T47D (cell line): ENCODE data around the gene ATF3.
"Not testable (repeated sequence)": the region's sequence is repeated elsewhere in the genome, so short reads cannot be mapped to it uniquely, and the experiment has no call there.

ENCODE experiments used
- DNase-seq, 2 experiments: peaks; one replicate each; pipeline versions ENCODE4 v3.0.0 to v3.0.0-alpha.2; 2011 to 2012; ENCODE audit warnings: low read depth in 1 of 2, low spot score in 1 of 2
- JUND ChIP-seq: IDR thresholded peaks from 2 replicates; pipeline ENCODE4 v1.6.1; 2012; ENCODE audit warnings: low read depth
- in situ Hi-C: cut with HindIII; loops from 2 replicates; pipeline ENCODE4 v1.10.0; 2016; ENCODE audit warnings: low sequenced_read_pairs, low pct_unique_long_range_greater_than_20kb

The ATF3 gene

GRCh38 chr1:212646588-212646987, 38.0 kb downstream of the ATF3 start:
- no peak for TF ChIP-seq JUND
- DNase-seq, result no peak
- in situ Hi-C loops, result no loop called here

DNA sequence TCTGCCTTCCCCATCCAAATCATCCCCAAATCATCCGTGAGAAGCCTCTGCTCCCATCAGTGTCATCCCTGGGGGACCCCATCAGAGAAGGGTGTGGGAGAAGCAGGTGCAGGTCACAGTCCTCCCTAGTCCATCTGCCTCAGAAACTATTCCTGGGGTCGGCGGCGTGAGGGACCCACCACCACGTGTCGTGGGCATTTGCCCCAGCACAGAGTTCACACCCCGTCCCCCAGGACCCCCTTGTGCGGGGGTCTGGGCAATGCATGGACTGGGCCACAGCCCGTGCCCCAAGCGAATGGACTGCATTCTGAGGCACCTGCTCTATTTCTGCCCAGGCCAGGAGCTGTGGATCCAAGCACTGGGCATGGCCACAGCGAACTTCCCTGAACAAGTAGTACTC, 38.4 kb downstream of the ATF3 start:
- TF ChIP-seq JUND, result no peak
- in situ Hi-C loops, result no loop called here
- no peak for DNase-seq

DNA sequence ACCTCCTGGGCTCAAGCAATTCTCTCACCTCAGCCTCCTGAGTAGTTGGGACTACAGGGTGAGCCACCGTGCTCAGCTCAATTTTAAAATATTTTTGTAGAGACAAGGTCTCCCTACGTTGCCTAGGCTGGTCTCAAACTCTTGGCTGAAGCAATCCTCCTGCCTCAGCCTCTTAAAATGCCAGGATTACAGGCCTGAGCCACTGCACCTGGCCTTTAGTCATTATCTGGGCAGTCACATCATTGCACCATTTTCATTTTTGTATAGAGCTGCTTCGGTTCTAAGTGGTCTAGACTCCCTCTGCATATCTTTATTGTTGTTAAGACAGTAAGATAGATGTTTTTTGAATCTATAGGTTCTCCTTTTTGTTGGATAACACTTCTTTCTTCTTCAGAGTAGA, 39.9 kb downstream of the ATF3 start:
- in situ Hi-C loops, result no loop called here
- no peak for DNase-seq
- no peak for TF ChIP-seq JUND

DNA sequence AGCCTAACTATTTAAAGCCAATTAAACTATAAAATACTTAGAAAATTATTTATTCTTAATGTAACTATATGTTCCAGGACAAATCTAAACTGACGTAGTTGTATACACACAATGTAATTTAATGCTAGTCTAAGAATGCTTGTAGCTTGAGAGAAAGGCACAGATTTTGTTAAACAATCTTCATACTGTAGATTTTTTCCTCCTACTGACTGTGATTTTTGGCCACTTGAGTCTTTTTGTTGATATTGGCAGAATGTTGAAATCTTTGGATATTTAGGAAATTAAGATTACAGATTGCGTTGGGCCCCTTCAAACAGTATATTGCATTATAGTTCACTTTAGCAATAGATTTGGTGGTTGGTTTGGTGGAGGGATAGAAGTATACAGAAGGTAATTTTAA, 40.5 kb downstream of the ATF3 start:
- DNase-seq, result no peak
- in situ Hi-C loops, result no loop called here
- no peak for TF ChIP-seq JUND

DNA sequence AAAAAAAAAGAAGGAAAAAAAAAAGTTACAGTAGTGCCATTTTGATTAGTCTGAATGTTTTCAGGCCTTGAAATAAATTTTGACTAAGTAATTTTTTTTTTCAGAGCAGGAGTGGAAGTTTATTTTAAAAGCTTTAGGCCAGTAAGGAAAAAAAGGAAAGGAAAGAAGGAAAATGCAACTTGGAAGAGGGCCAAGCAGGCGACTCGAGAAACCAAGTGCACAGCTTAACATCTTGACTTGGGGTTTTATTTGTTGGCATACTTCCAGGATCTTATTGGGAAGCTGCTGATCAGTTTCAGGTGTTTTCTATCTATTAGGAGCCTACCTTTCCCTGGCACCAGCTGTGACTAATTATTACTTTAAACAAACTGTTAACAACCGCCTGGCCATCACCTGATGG, 41.7 kb downstream of the ATF3 start:
- in situ Hi-C loops, result no loop called here
- no peak for TF ChIP-seq JUND
- no peak for DNase-seq

DNA sequence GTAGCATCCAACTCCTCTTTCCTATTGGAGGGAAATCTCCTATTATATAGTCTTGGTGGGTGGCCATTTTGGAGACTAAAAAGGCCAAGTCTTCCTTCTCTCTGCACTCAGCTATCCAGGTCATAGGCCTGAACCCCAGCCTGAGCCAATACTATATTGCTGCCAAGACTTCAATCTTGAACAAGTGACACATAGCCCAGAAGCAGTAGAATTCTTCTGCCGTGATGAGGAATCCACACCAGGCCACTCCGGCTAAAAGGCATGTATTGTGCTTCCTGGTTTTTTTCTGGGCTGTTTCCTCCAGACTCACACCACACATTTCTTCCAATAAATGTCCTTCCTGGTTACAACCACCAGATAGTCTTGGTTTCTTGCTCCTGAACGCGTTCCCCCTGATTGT, 43.0 kb downstream of the ATF3 start:
- in situ Hi-C loops, result no loop called here
- no peak for DNase-seq
- TF ChIP-seq JUND, result no peak

- TF ChIP-seq JUND, result no peak
- in situ Hi-C loops, result no loop called here
- no peak for DNase-seq
These were observed 43.4 kb downstream of the ATF3 start for GRCh38 chr1:212651977-212652376.

DNA sequence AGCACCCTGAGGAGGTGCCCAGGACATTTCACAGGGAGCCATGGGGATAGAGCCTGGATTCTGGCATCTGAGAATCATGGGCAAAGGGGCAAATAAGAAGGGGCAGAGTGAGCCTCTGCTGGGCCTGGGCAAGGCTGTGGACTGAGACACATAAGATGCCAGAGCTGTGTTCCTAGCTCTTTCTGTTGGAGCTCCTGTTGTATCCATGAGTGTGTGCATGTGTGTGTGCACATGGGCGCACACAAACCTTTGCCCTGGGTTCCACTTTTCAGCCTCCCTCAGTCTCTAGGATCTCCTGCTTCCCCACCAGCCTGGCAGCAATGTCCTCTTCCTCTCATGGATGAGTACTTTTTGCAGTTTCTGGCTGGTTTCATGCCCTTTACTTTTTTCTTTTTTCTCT, 44.0 kb downstream of the ATF3 start:
- DNase-seq, result no peak
- in situ Hi-C loops, result no loop called here
- no peak for TF ChIP-seq JUND

GRCh38 chr1:212655668-212656440, 47.3 kb downstream of the ATF3 start:
- DNase-seq, result peak in 1 of 2 experiments; percentile 51
- in situ Hi-C loops, result no loop called here
- no peak for TF ChIP-seq JUND

GRCh38 chr1:212656730-212657129, 48.2 kb downstream of the ATF3 start:
- in situ Hi-C loops, result no loop called here
- DNase-seq, result no peak
- TF ChIP-seq JUND, result no peak

DNA sequence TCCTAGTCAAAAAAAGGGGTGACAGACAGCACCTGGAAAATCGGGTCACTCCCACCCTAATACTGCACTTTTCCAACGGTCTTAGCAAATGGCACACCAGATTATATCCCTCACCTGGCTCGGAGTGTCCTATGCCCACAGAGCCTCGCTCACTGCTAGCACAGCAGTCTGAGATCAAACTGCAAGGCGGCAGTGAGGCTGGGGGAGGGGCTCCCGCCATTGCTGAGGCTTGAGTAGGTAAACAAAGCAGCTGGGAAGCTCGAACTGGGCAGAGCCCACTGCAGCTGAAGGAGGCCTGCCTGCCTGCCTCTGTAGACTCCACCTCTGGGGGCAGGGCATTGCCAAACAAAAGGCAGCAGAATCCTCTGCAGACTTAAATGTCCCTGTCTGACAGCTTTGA, 49.7 kb downstream of the ATF3 start:
- in situ Hi-C loops, DNase-seq: not testable (repeated sequence)

DNA sequence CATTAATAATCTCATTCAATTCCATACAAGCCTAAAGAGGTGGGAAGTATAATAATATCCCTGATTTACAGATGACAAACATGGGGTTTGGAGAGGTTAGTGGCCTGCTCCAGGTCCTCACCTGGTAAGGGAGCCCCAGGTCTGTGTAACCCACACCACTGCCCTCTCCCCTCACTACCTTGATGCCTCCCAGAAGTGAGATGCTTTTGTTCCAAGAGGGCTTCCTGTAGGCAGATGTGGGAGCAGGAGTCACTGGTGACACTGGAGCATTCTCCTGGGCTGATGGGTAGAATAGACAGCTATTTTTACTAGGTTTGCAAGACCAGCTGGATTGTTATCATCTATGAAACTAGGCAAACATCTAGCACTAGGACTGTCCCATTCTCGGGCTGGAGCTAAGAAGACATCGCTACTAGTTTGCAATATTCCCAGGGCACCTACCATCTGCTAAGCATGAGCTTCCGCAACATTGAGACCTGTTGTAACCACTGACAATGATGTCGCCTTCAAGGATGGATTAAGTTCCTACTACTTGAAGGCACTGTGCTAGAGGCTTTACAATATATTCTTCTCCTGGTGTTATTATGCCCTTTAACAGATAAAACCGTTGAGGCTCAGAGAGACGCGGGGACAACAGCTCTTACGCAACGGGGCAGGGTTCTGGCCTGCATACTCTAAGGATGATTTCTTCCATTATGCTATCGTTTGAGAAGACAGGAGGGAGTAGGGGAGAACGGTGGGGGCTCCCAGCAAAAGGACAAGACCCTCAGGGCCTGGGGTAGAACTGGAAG, 56.0 kb downstream of the ATF3 start:
- no peak for DNase-seq
- in situ Hi-C loops, result no loop called here
- TF ChIP-seq JUND, result no peak
